SK-N-SH (cell line): ENCODE results near the gene RAB23.

Experiments used
- CHD2 ChIP-seq: fragments of 150-350 bp; IDR thresholded peaks from 2 replicates; pipeline ENCODE4 v1.6.1; 2018; ENCODE audit warnings: low read length; ENCODE audit not compliant: partially characterized antibody
- EP300 ChIP-seq, 2 experiments: IDR thresholded peaks; 2 replicates each; pipeline versions ENCODE4 v1.4.0 to v1.6.1; 2012; ENCODE audit warnings: borderline replicate concordance in 1 of 2, low read depth in 1 of 2, low read length in 1 of 2
- EZH2phosphoT487 ChIP-seq: fragments of 200-600 bp; sonication (generic); IDR thresholded peaks from 2 replicates; pipeline ENCODE4 v1.6.1; 2017; ENCODE audit warnings: low read depth, mixed run types, mild to moderate bottlenecking, antibody characterized with exemption, moderate library complexity, borderline replicate concordance
- FOXM1 ChIP-seq: IDR thresholded peaks from 2 replicates; pipeline ENCODE4 v1.4.0; 2012; ENCODE audit warnings: low read depth, mild to moderate bottlenecking
- GABPA ChIP-seq: IDR thresholded peaks from 2 replicates; pipeline ENCODE4 v1.4.0; 2012; ENCODE audit warnings: low read depth, mild to moderate bottlenecking
- NRF1 ChIP-seq: IDR thresholded peaks from 2 replicates; pipeline ENCODE4 v1.6.1; 2012; ENCODE audit warnings: low read depth, mild to moderate bottlenecking, low read length
- POLR2AphosphoS5 ChIP-seq: IDR thresholded peaks from 2 replicates; pipeline ENCODE4 v1.6.1; 2012; ENCODE audit warnings: low read depth, low read length
- RAD21 ChIP-seq: IDR thresholded peaks from 2 replicates; pipeline ENCODE4 v1.6.1; 2012; ENCODE audit warnings: mild to moderate bottlenecking, low read length
- RCOR1 ChIP-seq: fragments of 150-350 bp; IDR thresholded peaks from 2 replicates; pipeline ENCODE4 v1.6.1; 2017; ENCODE audit warnings: antibody characterized with exemption, low read length
- YY1 ChIP-seq: IDR thresholded peaks from 2 replicates; pipeline ENCODE4 v1.4.0; 2012; ENCODE audit warnings: low read depth, mild to moderate bottlenecking
- TF ChIP-seq, protein P1 (sequence below): fragments of 200-600 bp; sonication (generic); IDR thresholded peaks from 2 replicates; pipeline ENCODE4 v1.6.1; 2017; ENCODE audit warnings: antibody characterized with exemption, mild to moderate bottlenecking, moderate library complexity
- TF ChIP-seq, protein P2 (sequence below): IDR thresholded peaks from 2 replicates; pipeline ENCODE4; 2012
- TF ChIP-seq, protein P3 (sequence below): IDR thresholded peaks from 2 replicates; pipeline ENCODE4 v1.4.0; 2012; ENCODE audit warnings: low read depth, borderline replicate concordance

DNA sequence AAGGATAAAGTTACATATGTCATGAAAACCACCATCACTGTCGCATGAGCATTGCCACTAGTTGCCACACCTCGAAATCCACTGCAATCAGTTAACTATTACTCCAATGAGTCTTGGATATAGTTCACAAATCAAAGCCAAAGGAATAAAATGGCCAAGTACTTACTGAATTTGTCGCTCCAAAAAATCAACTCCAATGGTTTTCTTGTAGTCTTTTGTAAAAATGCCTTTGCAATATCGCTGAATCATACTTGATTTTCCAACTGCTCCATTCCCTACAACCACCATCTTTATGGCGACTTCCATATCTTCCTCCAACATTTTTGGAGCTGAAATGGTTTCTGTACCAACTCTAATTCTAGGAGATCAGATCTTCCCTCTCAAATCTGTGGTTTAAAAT lies 12.0 kb downstream of the RAB23 start:
- TF ChIP-seq, protein P1, sequence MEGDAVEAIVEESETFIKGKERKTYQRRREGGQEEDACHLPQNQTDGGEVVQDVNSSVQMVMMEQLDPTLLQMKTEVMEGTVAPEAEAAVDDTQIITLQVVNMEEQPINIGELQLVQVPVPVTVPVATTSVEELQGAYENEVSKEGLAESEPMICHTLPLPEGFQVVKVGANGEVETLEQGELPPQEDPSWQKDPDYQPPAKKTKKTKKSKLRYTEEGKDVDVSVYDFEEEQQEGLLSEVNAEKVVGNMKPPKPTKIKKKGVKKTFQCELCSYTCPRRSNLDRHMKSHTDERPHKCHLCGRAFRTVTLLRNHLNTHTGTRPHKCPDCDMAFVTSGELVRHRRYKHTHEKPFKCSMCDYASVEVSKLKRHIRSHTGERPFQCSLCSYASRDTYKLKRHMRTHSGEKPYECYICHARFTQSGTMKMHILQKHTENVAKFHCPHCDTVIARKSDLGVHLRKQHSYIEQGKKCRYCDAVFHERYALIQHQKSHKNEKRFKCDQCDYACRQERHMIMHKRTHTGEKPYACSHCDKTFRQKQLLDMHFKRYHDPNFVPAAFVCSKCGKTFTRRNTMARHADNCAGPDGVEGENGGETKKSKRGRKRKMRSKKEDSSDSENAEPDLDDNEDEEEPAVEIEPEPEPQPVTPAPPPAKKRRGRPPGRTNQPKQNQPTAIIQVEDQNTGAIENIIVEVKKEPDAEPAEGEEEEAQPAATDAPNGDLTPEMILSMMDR, result no peak
- TF ChIP-seq EZH2phosphoT487, result no peak
- no peak for TF ChIP-seq FOXM1
- no peak for TF ChIP-seq RCOR1
- TF ChIP-seq GABPA, result no peak
- no peak for TF ChIP-seq EP300 (IDR thresholded peaks at IDR 0.05; ENCODE audit: borderline replicate concordance in 1 of 2, low read depth in 1 of 2, low read length in 1 of 2)
- TF ChIP-seq RAD21, result no peak
- TF ChIP-seq POLR2AphosphoS5, result no peak
- TF ChIP-seq NRF1, result no peak
- TF ChIP-seq YY1, result no peak
- TF ChIP-seq, protein P2, sequence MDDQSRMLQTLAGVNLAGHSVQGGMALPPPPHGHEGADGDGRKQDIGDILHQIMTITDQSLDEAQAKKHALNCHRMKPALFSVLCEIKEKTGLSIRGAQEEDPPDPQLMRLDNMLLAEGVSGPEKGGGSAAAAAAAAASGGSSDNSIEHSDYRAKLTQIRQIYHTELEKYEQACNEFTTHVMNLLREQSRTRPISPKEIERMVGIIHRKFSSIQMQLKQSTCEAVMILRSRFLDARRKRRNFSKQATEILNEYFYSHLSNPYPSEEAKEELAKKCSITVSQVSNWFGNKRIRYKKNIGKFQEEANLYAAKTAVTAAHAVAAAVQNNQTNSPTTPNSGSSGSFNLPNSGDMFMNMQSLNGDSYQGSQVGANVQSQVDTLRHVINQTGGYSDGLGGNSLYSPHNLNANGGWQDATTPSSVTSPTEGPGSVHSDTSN, result no peak
- TF ChIP-seq, protein P3, sequence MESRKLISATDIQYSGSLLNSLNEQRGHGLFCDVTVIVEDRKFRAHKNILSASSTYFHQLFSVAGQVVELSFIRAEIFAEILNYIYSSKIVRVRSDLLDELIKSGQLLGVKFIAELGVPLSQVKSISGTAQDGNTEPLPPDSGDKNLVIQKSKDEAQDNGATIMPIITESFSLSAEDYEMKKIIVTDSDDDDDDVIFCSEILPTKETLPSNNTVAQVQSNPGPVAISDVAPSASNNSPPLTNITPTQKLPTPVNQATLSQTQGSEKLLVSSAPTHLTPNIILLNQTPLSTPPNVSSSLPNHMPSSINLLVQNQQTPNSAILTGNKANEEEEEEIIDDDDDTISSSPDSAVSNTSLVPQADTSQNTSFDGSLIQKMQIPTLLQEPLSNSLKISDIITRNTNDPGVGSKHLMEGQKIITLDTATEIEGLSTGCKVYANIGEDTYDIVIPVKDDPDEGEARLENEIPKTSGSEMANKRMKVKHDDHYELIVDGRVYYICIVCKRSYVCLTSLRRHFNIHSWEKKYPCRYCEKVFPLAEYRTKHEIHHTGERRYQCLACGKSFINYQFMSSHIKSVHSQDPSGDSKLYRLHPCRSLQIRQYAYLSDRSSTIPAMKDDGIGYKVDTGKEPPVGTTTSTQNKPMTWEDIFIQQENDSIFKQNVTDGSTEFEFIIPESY, result no peak
- no peak for TF ChIP-seq CHD2
